ENCODE data around the gene FAM76A. TPM values are rescaled to one million over a fixed set of nuclear protein-coding genes. Genes with fewer than 3 reads are reported as not detected.
"Not testable (repeated sequence)": the region's sequence is repeated elsewhere in the genome, so short reads cannot be mapped to it uniquely, and the experiment has no call there.

The FAM76A gene
- polyA plus RNA-seq, 12 donors: 18.0 to 726 (median 21.8) TPM

- DNase-seq: not testable (repeated sequence)
These were observed 49.6 kb downstream of the FAM76A start for GRCh38 chr1:27775336-27775735.

DNA sequence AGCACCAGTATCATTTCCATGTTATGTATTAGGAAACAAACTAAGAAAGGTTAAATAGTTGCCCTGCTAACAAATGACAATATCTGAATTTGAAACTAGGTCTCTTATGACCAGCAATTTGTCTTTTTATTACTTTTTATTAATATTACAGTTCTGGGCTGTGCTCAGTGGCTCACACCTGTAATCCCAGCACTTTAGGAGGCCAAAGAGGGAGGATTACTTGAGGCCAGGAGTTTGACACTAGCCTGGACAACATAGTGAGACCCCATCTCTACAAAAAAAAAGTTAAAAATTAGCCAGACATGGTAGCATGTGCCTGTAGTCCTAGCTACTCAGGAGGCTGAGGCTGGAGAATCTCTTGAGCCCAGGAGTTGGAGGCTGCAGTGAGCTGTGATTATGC lies 50.5 kb downstream of the FAM76A start:
- not testable (repeated sequence) for DNase-seq

GRCh38 chr1:27778056-27778455 lies 52.3 kb downstream of the FAM76A start:
- DNase-seq: no peak

DNA sequence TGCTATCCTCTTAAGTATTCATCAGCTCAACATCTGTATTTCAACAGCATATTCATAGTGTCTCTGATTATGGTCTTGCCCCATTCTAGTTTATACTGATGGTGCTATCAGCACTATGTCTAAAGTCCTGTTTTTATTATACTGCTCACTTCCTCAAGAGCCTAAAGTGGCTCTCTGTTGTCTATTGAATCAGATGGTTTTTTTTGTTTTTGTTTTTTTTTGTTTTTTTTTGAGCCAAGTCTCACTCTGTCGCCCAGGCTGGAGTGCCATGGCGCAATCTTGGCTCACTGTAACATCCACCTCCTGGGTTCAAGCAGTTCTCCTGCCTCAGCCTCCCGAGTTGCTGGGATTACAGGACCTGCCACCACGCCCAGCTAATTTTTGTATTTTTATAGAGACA lies 53.4 kb downstream of the FAM76A start:
- no peak for DNase-seq

DNA sequence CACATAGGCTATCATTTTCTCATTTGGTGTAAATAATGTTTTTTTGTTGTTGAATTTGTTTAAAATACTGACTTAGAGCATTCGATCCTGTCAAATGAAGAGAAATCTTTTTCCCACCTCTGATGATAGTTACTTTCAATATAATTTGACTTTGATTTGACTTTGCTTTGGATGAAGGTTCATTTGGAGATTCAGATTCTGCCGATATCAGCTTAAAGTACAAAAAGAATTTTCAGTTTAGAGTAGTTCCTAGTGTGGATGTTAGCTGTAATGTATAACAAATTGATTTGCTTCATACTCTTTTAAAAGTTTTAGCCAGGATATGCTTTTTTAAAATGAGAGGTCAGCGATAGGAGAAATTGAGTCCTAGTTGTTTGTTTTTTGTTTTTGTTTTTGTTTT lies 57.2 kb downstream of the FAM76A start:
- no peak for DNase-seq

GRCh38 chr1:27784700-27785099 lies 58.9 kb downstream of the FAM76A start:
- no peak for DNase-seq

DNA sequence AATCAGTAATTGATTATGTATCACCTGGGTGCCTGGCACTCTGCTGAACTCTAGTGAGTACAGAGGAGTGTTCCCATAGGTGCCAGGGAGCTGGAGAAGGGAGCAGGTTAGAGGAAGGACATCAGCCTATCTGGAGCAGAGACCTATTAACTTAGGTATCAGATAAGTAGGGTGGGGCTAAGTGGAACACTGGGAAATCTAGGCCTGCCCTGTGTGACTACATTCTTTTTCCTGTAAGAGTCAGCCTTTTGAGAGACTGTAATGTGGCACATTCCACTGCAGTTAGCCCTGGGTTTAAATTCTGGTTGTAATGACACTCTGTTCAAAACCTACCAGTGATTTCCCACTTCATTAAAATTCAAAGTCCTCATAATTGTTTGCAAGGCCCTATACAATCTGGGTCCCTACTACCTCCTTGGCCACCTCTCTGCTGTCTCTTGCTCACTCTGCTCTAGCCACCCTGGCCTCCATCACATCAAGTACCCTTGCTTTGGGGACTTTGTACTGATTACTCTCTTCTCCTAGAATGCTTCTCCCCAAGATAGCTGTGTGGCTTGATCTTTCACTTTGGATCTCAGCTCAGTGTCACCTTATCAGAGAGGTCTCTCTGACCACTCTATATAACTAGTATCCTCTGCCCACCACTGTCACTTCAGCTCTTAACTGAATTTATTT lies 60.2 kb downstream of the FAM76A start:
- DNase-seq: no peak

DNA sequence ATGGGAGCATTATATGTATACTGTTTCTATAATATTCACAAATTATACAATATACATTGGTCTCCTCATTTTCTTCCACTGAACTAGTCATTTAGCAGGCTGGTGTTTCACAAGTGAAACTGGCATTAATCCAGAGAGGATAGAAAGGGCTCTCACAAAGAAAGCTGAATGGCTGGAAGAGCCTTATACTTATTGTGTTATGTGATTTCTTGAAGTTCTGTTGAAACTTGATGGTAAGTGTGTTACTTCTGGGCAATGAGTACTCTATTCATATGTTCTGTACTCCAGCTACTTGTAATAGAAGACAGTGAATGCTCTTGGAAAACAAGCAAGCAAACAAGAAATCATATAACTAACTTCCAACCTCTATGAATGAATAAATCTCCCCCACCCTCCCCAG lies 62.1 kb downstream of the FAM76A start:
- DNase-seq: no peak

GRCh38 chr1:27789540-27790041 lies 63.8 kb downstream of the FAM76A start:
- DNase-seq: no peak

GRCh38 chr1:27790270-27790669 lies 64.5 kb downstream of the FAM76A start:
- not testable (repeated sequence) for DNase-seq

GRCh38 chr1:27795601-27796000 lies 69.8 kb downstream of the FAM76A start:
- DNase-seq: no peak

DNA sequence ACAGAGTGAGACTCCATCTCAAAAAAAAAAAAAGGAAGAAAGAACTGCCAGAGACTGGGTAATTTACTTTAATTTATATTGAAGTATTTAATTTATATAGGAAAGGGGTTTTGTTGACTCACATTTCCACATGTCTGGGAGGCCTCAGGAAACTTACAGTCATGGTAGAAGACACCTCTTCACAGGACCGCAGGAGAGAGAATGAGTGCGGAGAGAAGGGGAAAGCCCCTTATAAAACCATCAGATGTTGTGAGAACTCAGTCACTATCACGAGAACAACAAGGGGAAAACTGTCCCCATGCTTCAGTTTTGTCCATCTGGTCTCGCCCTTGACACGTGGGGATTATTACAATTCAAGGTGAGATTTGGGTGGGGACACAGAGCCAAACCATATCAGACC lies 79.0 kb downstream of the FAM76A start:
- DNase-seq: no peak

- no peak for DNase-seq
These were observed 81.0 kb downstream of the FAM76A start for GRCh38 chr1:27806758-27807157.

- no peak for DNase-seq
These were observed 81.6 kb downstream of the FAM76A start for GRCh38 chr1:27807385-27807784.

DNA sequence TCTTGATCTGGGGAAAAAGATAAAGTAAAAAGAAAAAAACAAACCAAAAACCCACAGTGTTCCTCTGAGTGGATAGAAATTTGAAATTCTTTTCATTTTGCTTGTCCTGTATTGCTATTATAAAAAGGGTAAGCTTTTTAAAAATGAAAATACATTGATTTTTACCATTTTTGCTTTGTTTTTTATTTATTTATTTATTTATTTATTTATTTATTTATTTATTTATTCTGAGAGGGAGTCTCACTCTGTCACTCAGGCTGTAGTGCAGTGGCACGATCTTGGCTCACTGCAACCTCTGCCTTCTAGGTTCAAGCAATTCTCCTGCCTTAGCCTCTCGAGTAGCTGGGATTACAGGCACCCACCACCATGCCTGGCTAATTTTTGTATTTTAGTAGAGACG lies 82.4 kb downstream of the FAM76A start:
- not testable (repeated sequence) for DNase-seq

DNA sequence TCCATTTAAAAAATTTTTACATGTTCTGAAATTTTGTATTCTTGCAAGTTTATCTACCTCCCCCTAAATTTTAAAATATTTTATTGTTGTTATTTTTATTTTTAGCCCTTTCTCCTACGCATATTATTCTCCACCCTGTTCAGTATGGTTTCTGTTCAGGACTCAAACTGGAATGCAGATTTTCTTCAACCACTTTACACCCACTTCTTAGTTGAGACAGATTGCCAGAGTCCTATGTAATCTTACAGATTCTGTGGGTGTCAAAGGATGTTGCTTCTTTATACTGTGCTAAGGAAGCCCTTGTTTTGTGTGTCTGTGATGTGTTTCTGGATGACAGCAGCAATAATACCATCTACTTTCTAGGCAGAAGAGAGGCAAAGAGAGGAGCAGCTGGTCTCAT lies 84.1 kb downstream of the FAM76A start:
- DNase-seq: no peak

GRCh38 chr1:27811741-27812500 lies 86.2 kb downstream of the FAM76A start:
- DNase-seq: no peak

Other genes with a start within 250 kb of the FAM76A start
- gene WASF2, start 235.8 kb upstream of the FAM76A start, polyA plus RNA-seq (ENCODE audit: insufficient read length in 12 of 12): 100 to 1,000 TPM in 2 of 12 donors, 10 to 100 TPM in 10; 71.9 to 930 (median 83.1) TPM
- gene AHDC1, start 121.8 kb upstream of the FAM76A start, polyA plus RNA-seq (ENCODE audit: insufficient read length in 12 of 12): 100 to 1,000 TPM in 2 of 12 donors, 10 to 100 TPM in 9, not detected in 1; 67.2 to 136 (median 80.7) TPM
- 1 to 10 TPM in 9 of 12 donors, under 1 TPM in 1, not detected in 2; 0.96 to 8.5 (median 1.9) TPM for gene FGR, start 90.8 kb upstream of the FAM76A start, polyA plus RNA-seq (ENCODE audit: insufficient read length in 12 of 12)
- 1,000 to 10,000 TPM in 1 of 12 donors, 10 to 100 TPM in 11; 36.9 to 1,253 (median 56.8) TPM for gene IFI6, start 53.8 kb upstream of the FAM76A start, polyA plus RNA-seq (ENCODE audit: insufficient read length in 12 of 12)
- gene STX12, start 47.3 kb downstream of the FAM76A start, polyA plus RNA-seq (ENCODE audit: insufficient read length in 12 of 12): 10 to 100 TPM in 11 of 12 donors, not detected in 1; 24.1 to 51.0 (median 35.7) TPM
- 10 to 100 TPM in 11 of 12 donors, not detected in 1; 29.1 to 48.1 (median 34.6) TPM for gene PPP1R8, start 104.8 kb downstream of the FAM76A start, polyA plus RNA-seq (ENCODE audit: insufficient read length in 12 of 12)
- 1 to 10 TPM in 10 of 12 donors, not detected in 2; 1.7 to 8.7 (median 2.8) TPM for gene THEMIS2, start 146.6 kb downstream of the FAM76A start, polyA plus RNA-seq (ENCODE audit: insufficient read length in 12 of 12)
- 10 to 100 TPM in 11 of 12 donors, not detected in 1; 16.6 to 68.1 (median 50.4) TPM for gene RPA2, start 188.6 kb downstream of the FAM76A start, polyA plus RNA-seq (ENCODE audit: insufficient read length in 12 of 12)
- 1 to 10 TPM in 1 of 12 donors, under 1 TPM in 7, not detected in 4; 0.09 to 1.5 (median 0.17) TPM for gene SMPDL3B, start 209.0 kb downstream of the FAM76A start, polyA plus RNA-seq (ENCODE audit: insufficient read length in 12 of 12)
- 1 to 10 TPM in 10 of 12 donors, not detected in 2; 6.2 to 8.4 (median 7.0) TPM for gene XKR8, start 234.0 kb downstream of the FAM76A start, polyA plus RNA-seq (ENCODE audit: insufficient read length in 12 of 12)